Kidney (tissue), 14 donors: Measurements from ENCODE around the gene UAP1L1. TPM values are rescaled to one million over a fixed set of nuclear protein-coding genes. Genes with fewer than 3 reads are reported as not detected.

Experiments
- DNase-seq, 5 donors: peaks; one replicate each; pipeline ENCODE4 v3.0.0-alpha.2; 2013 to 2020
- FAIRE-seq: peaks from 2 replicates; lab custom pipeline; 2012; peaks lifted over from hg19 to GRCh38; lab: Jason Lieb, UNC
- H3K27ac ChIP-seq, 2 donors: one replicate each; pipeline ENCODE4 v1.7.0; 2013; ENCODE audit warnings: low read depth in 2 of 2, low read length in 2 of 2, inconsistent platforms in 1 of 2
- H3K27me3 ChIP-seq: one replicate; pipeline ENCODE4 v1.7.1; 2013; ENCODE audit warnings: low read length, inconsistent platforms; ENCODE audit not compliant: control insufficient read depth, insufficient read depth
- H3K36me3 ChIP-seq, 3 donors: one replicate each; pipeline versions ENCODE4 v1.7.0 to v1.7.1; 2013; ENCODE audit warnings: low read length in 3 of 3, control low read depth in 1 of 3, inconsistent platforms in 1 of 3; ENCODE audit not compliant: insufficient read depth in 3 of 3, control insufficient read depth in 2 of 3
- H3K4me1 ChIP-seq, 3 donors: one replicate each; pipeline versions ENCODE4 v1.7.0 to v1.7.1; 2013; ENCODE audit warnings: low read length in 3 of 3, inconsistent platforms in 1 of 3, low read depth in 1 of 3; ENCODE audit not compliant: control insufficient read depth in 2 of 3, insufficient read depth in 2 of 3
- H3K4me3 ChIP-seq, 3 donors: one replicate each; pipeline versions ENCODE4 v1.7.0 to v1.8.1; 2013; ENCODE audit warnings: low read length in 3 of 3, control low read depth in 1 of 3, inconsistent platforms in 1 of 3
- H3K9ac ChIP-seq, 3 donors: one replicate each; pipeline versions ENCODE4 v1.7.0 to v1.7.1; 2013; ENCODE audit warnings: low read length in 3 of 3, control low read depth in 1 of 3, inconsistent platforms in 1 of 3
- H3K9me3 ChIP-seq, 3 donors: one replicate each; pipeline versions ENCODE4 v1.7.0 to v1.7.1; 2013; ENCODE audit warnings: low read length in 3 of 3, control low read depth in 1 of 3, inconsistent platforms in 1 of 3; ENCODE audit not compliant: control insufficient read depth in 2 of 3, insufficient read depth in 1 of 3
- CTCF ChIP-seq: IDR thresholded peaks from 3 replicates; pipeline ENCODE4 v1.5.1; 2012; ENCODE audit warnings: mild to moderate bottlenecking, moderate library complexity, borderline replicate concordance; ENCODE audit not compliant: insufficient read depth; ENCODE audit errors: extremely low read depth
- intact Hi-C: fragments of 100-400 bp; cut with DNase I; formaldehyde crosslinking; loops from one replicate; pipeline ENCODE4 v1.11.1; 2022
- polyA plus RNA-seq: library from polyadenylated mRNA; stranded (reverse); fragments of 350-450 nt; fragmentation: Illumina TruSeq; extraction: RNeasy Lipid Tissue Mini Kit (QIAGEN cat#74804); gene quantifications from one replicate; pipeline ENCODE4 v1.2.3, GENCODE V29; 2014; ENCODE audit warnings: low read depth, low replicate concordance; ENCODE audit not compliant: insufficient read depth
- total RNA-seq: library from RNA; stranded (reverse); fragmentation: NEBNext Ultra II Directional; extraction: Animal tissue kit (Norgen Biotek cat#: 25700); gene quantifications from one replicate; pipeline ENCODE4 v1.2.1, GENCODE V29; 2021
- donor health status: control.
- donor health status: control.
- donor health status: control.
- donor health status: control.
- donor health status: control.
- donor health status: DM: yes; HTN: yes; CAD: no.
- donor health status: Normal renal cell carcinoma (clear cell type).

Gene UAP1L1
- total and polyA plus RNA-seq, 2 donors from 2014 or later: 12.7 to 14.4 TPM

GRCh38 chr9:137037035-137037434, 40.3 kb upstream of the UAP1L1 start:
- no peak overlapping the region for H3K4me3 ChIP-seq
- no peak overlapping the region for H3K9ac ChIP-seq
- no peak overlapping the region for H3K27ac ChIP-seq
- H3K36me3 ChIP-seq: no peaks in the 10 kb centered on the region
- intact Hi-C loops: loop anchor here (10.0 kb wide), 1 partner anchor 252 kb away; no protein-coding TSS in a partner anchor
- H3K27me3 ChIP-seq: no peaks in the 10 kb centered on the region
- DNase-seq (no peak), FAIRE-seq (no peak)
- peaks cover 0 to 3% (median 0%) of the 10 kb centered on the region in 3 donors for H3K4me1 ChIP-seq
- TF ChIP-seq CTCF: no peak
- no peaks in the 10 kb centered on the region for H3K9me3 ChIP-seq

- no peaks in the 10 kb centered on the region for H3K9me3 ChIP-seq
Measured at GRCh38 chr9:137037483-137037882, 39.8 kb upstream of the UAP1L1 start.

GRCh38 chr9:137038916-137039315, 38.4 kb upstream of the UAP1L1 start:
- intact Hi-C loops: loop anchor here (10.0 kb wide), 1 partner anchor 254 kb away; no protein-coding TSS in a partner anchor
- Histone ChIP-seq H3K9ac (no peak overlapping the region), H3K36me3 (no peaks in the 10 kb centered on the region), H3K27ac (no peak overlapping the region), H3K9me3 (no peaks in the 10 kb centered on the region), H3K4me3 (no peak overlapping the region), H3K4me1 (peaks cover 0 to 8% (median 0%) of the 10 kb centered on the region in 3 donors), H3K27me3 (no peaks in the 10 kb centered on the region)
- FAIRE-seq: no peak
- TF ChIP-seq CTCF: no peak
- DNase-seq: no peak

More at GRCh38 chr9:137037483-137037882, 39.8 kb upstream of the UAP1L1 start:
- no peak overlapping the region for H3K9ac ChIP-seq
- no peak for TF ChIP-seq CTCF
- peaks cover 0 to 3% (median 0%) of the 10 kb centered on the region in 3 donors for H3K4me1 ChIP-seq
- H3K27me3 ChIP-seq: no peaks in the 10 kb centered on the region
- no peak overlapping the region for H3K27ac ChIP-seq
- H3K4me3 ChIP-seq: no peak overlapping the region
- intact Hi-C loops: loop anchor here (10.0 kb wide), 1 partner anchor 253 kb away; no protein-coding TSS in a partner anchor
- FAIRE-seq: no peak
- H3K36me3 ChIP-seq: no peaks in the 10 kb centered on the region
- no peak for DNase-seq
